Measurements from ENCODE around the gene BTLA.

BTLA gene

GRCh38 chr3:112459750-112460149 lies 39.5 kb downstream of the BTLA start:
- DNase-seq (ENCODE audit: low read depth) = no peak
- no peak for TF ChIP-seq CTCF (conservative IDR thresholded peaks at IDR 0.05; ENCODE audit: control insufficient read depth, insufficient read depth, low read depth, low read length)

GRCh38 chr3:112456147-112456546 lies 43.1 kb downstream of the BTLA start:
- H3K4me3 ChIP-seq (ENCODE audit: control insufficient read depth, low read depth, low read length) = no peak overlapping the region
- DNase-seq (ENCODE audit: low read depth) = no peak
- no peak for TF ChIP-seq CTCF (conservative IDR thresholded peaks at IDR 0.05; ENCODE audit: control insufficient read depth, insufficient read depth, low read depth, low read length)

More at GRCh38 chr3:112459750-112460149, 39.5 kb downstream of the BTLA start:
- no peak overlapping the region for H3K4me3 ChIP-seq (ENCODE audit: control insufficient read depth, low read depth, low read length)

- DNase-seq (ENCODE audit: low read depth) = no peak
- no peak for TF ChIP-seq CTCF (conservative IDR thresholded peaks at IDR 0.05; ENCODE audit: control insufficient read depth, insufficient read depth, low read depth, low read length)
- no peak overlapping the region for H3K4me3 ChIP-seq (ENCODE audit: control insufficient read depth, low read depth, low read length)
Measured at GRCh38 chr3:112448939-112449338, 50.3 kb downstream of the BTLA start.

- TF ChIP-seq CTCF (conservative IDR thresholded peaks at IDR 0.05; ENCODE audit: control insufficient read depth, insufficient read depth, low read depth, low read length) = no peak
Measured at GRCh38 chr3:112446343-112446742, 52.9 kb downstream of the BTLA start.

GRCh38 chr3:112445839-112446238 lies 53.4 kb downstream of the BTLA start:
- TF ChIP-seq CTCF (conservative IDR thresholded peaks at IDR 0.05; ENCODE audit: control insufficient read depth, insufficient read depth, low read depth, low read length) = no peak
- DNase-seq (ENCODE audit: low read depth) = no peak
- H3K4me3 ChIP-seq (ENCODE audit: control insufficient read depth, low read depth, low read length) = no peak overlapping the region

More at GRCh38 chr3:112446343-112446742, 52.9 kb downstream of the BTLA start:
- H3K4me3 ChIP-seq (ENCODE audit: control insufficient read depth, low read depth, low read length) = no peak overlapping the region
- DNase-seq (ENCODE audit: low read depth) = peak; percentile 72

- peak; percentile 53 for DNase-seq (ENCODE audit: low read depth)
- peak; percentile 59 for TF ChIP-seq CTCF (conservative IDR thresholded peaks at IDR 0.05; ENCODE audit: control insufficient read depth, insufficient read depth, low read depth, low read length)
- H3K4me3 ChIP-seq (ENCODE audit: control insufficient read depth, low read depth, low read length) = no peak overlapping the region
Measured at GRCh38 chr3:112437146-112438022, 61.9 kb downstream of the BTLA start.
